PC-9 (cell line): ENCODE results near the gene ABCC3. TPM values are rescaled to one million over a fixed set of nuclear protein-coding genes. Genes with fewer than 3 reads are reported as not detected.

Experiments
- BruUV-seq: library from RNA; stranded (reverse); fragments of 400-500 nt; replicated peaks from 2 replicates; lab custom pipeline; 2021; lab: Mats Ljungman, UMichigan
- CTCF ChIA-PET: fragments of 300-600 bp; sonication (Branson Sonifier 250); formaldehyde crosslinking; loops from one replicate; lab custom pipeline; 2022; ENCODE audit warnings: antibody characterized with exemption; lab: Charles Lee
- POLR2A ChIA-PET: fragments of 300-600 bp; sonication (Branson Sonifier 250); formaldehyde crosslinking; loops from one replicate; lab custom pipeline; 2022; ENCODE audit warnings: antibody characterized with exemption; ENCODE audit not compliant: unreplicated experiment; lab: Charles Lee
- DNase-seq, 2 experiments: peaks; one replicate each; pipeline versions ENCODE4 v3.0.0 to v3.0.0-alpha.2; 2015 to 2022; ENCODE audit warnings: mixed read lengths in 1 of 2
- H2AFZ ChIP-seq: fragments of 200-600 bp; sonication (generic); 2 replicates; pipeline ENCODE4 v1.8.1; 2017; ENCODE audit warnings: antibody characterized with exemption
- H3F3A ChIP-seq: fragments of 200-600 bp; sonication (generic); 2 replicates; pipeline ENCODE4 v1.8.1; 2017; ENCODE audit warnings: antibody characterized with exemption, mild to moderate bottlenecking, low read depth; ENCODE audit not compliant: insufficient read depth
- H3K27ac ChIP-seq: fragments of 200-600 bp; sonication (generic); 2 replicates; pipeline ENCODE4 v1.6.1; 2016; ENCODE audit warnings: mixed run types
- H3K27me3 ChIP-seq: fragments of 200-600 bp; sonication (generic); 2 replicates; pipeline ENCODE4 v1.6.1; 2016; ENCODE audit warnings: low read depth, mixed run types; ENCODE audit not compliant: insufficient read depth
- H3K36me3 ChIP-seq: fragments of 200-600 bp; sonication (generic); 2 replicates; pipeline ENCODE4 v1.6.1; 2016; ENCODE audit warnings: low read depth, mixed run types
- H3K4me1 ChIP-seq: fragments of 200-600 bp; sonication (generic); replicated peaks from 2 replicates; pipeline ENCODE4 v1.6.1; 2016; ENCODE audit warnings: mixed run types; ENCODE audit not compliant: insufficient read depth
- H3K4me2 ChIP-seq: fragments of 200-600 bp; sonication (generic); 2 replicates; pipeline ENCODE4 v1.6.1; 2017; ENCODE audit warnings: mixed run types
- H3K4me3 ChIP-seq: fragments of 200-600 bp; sonication (generic); 2 replicates; pipeline ENCODE4 v1.6.1; 2016; ENCODE audit warnings: mixed run types
- H3K79me2 ChIP-seq: fragments of 200-600 bp; sonication (generic); 2 replicates; pipeline ENCODE4 v1.6.1; 2017; ENCODE audit warnings: low read depth, mixed run types
- H3K9me2 ChIP-seq: fragments of 200-600 bp; sonication (generic); 2 replicates; pipeline ENCODE4 v1.8.1; 2017; ENCODE audit warnings: mild to moderate bottlenecking; ENCODE audit not compliant: insufficient read depth
- H3K9me3 ChIP-seq: fragments of 200-600 bp; sonication (generic); 2 replicates; pipeline ENCODE4 v1.8.1; 2016; ENCODE audit warnings: low read depth; ENCODE audit not compliant: insufficient read depth
- H4K20me1 ChIP-seq: fragments of 200-600 bp; sonication (generic); 2 replicates; pipeline ENCODE4 v1.8.1; 2017; ENCODE audit not compliant: insufficient read depth
- EZH2 ChIP-seq: fragments of 200-600 bp; sonication (generic); IDR thresholded peaks from 2 replicates; pipeline ENCODE4 v1.8.0; 2017; ENCODE audit warnings: antibody characterized with exemption, low read depth
- intact Hi-C: fragments of 100-400 bp; cut with micrococcal nuclease; formaldehyde crosslinking; loops from one replicate; pipeline ENCODE4 v1.10.0; 2022; ENCODE audit not compliant: unreplicated experiment
- total RNA-seq: library from RNA; stranded (reverse); gene quantifications from 2 replicates; pipeline ENCODE4 v1.2.3, GENCODE V29; 2021
- TF ChIP-seq, protein P1 (sequence below): fragments of 200-600 bp; sonication (generic); conservative IDR thresholded peaks from 2 replicates; pipeline ENCODE4 v1.6.1; 2017; ENCODE audit warnings: mixed run types, antibody characterized with exemption, mild to moderate bottlenecking, moderate library complexity

Gene ABCC3
- total RNA-seq, 1 experiment from 2014 or later: 221 TPM

DNA sequence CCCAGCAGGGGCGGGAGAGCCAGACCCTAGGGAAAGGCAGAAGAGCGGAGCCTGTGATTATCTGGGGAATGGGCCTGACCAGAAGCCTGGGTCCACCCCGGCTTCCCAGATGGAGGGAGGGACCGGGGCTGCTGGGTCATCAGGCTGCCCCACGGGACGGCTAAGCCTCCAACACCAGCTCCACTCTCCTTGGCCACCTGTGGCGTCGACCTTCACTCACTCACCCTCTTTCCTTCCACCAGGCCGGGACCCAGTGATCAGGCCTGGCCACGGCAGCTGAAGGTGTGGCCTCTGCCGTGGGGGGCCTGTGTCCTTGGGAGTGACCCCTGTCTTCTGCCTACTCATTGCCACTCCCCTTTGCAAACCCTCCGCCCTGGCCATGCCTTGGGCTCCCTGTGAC lies 22.4 kb upstream of the ABCC3 start:
- TF ChIP-seq, protein P1, sequence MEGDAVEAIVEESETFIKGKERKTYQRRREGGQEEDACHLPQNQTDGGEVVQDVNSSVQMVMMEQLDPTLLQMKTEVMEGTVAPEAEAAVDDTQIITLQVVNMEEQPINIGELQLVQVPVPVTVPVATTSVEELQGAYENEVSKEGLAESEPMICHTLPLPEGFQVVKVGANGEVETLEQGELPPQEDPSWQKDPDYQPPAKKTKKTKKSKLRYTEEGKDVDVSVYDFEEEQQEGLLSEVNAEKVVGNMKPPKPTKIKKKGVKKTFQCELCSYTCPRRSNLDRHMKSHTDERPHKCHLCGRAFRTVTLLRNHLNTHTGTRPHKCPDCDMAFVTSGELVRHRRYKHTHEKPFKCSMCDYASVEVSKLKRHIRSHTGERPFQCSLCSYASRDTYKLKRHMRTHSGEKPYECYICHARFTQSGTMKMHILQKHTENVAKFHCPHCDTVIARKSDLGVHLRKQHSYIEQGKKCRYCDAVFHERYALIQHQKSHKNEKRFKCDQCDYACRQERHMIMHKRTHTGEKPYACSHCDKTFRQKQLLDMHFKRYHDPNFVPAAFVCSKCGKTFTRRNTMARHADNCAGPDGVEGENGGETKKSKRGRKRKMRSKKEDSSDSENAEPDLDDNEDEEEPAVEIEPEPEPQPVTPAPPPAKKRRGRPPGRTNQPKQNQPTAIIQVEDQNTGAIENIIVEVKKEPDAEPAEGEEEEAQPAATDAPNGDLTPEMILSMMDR: no peak
- TF ChIP-seq EZH2: no peak
- Histone ChIP-seq H2AFZ (no peak overlapping the region), H3K4me2 (no peak overlapping the region), H4K20me1 (no peaks in the 10 kb centered on the region), H3F3A (peaks cover 7% of the 10 kb centered on the region; the same call in 1 of the 2 replicates), H3K36me3 (no peaks in the 10 kb centered on the region), H3K9me2 (no peaks in the 10 kb centered on the region), H3K79me2 (no peaks in the 10 kb centered on the region), H3K9me3 (no peaks in the 10 kb centered on the region), H3K27ac (no peak overlapping the region), H3K4me1 (no peaks in the 10 kb centered on the region), H3K4me3 (no peak overlapping the region), H3K27me3 (peaks cover 46% of the 10 kb centered on the region)
- intact Hi-C loops: no loop called here
- no TSS peak for BruUV-seq
- POLR2A ChIA-PET: no interaction called here
- DNase-seq: no peak
- CTCF ChIA-PET: no interaction called here

DNA sequence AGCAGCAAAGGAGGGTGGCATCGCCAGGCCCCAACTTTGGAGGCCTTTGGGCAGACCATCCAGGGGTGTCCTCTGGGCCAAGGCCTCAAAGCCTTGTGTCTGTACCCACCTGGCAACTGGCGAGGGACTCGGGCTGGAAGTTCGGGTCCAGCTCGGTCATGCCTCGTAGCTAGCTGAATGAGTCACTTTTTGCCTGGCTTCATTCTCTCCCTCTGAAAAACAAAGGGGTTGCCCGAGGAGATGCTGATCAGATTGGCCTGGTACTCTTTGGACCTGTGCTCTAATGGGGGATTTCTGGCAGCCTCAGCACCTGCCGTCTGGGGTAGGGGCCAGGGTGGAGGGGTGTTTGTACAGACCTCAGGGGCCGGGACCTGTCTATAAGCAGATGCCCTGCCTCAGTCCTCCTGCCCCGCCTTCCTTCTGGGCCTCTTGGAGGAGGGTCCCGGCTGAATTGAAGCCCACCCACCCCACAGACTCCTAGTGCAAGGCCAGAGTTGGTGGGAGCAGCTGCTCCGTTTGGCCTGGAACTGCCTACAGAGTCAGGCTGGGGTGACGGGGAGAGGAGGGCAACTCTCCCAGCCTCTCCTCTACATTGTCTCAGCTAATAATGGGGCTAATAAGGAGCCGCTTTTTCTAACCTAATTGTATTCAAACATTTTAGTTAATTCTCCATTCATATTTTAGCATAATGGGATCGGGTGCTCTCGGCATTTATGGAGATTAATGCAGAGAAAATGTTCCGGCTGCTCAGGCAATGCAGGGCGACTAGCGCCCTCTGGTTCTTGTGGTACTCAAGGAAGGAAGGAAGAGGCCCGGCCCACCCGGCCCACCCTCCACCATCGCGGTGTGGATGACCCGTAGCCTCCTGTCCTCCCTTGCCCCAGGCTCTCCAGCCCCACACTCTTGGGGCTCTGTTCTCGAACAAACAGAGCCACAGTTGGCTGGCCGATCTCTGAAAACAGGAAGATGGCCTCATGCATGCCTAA lies 21.4 kb upstream of the ABCC3 start:
- no peak overlapping the region for H3K4me2 ChIP-seq
- no peak for DNase-seq
- POLR2A ChIA-PET: no interaction called here
- no peak overlapping the region for H3K4me3 ChIP-seq
- CTCF ChIA-PET: no interaction called here
- no peaks in the 10 kb centered on the region for H3K4me1 ChIP-seq
- intact Hi-C loops: no loop called here
- no peaks in the 10 kb centered on the region for H3K79me2 ChIP-seq
- peaks cover 7% of the 10 kb centered on the region; the same call in 1 of the 2 replicates for H3F3A ChIP-seq
- no peaks in the 10 kb centered on the region for H4K20me1 ChIP-seq
- no peak overlapping the region for H3K27ac ChIP-seq
- BruUV-seq: no TSS peak
- H2AFZ ChIP-seq: no peak overlapping the region
- H3K9me2 ChIP-seq: no peaks in the 10 kb centered on the region
- peaks cover 36% of the 10 kb centered on the region for H3K27me3 ChIP-seq
- no peaks in the 10 kb centered on the region for H3K9me3 ChIP-seq
- H3K36me3 ChIP-seq: no peaks in the 10 kb centered on the region
- TF ChIP-seq, protein P1: no peak
- no peak for TF ChIP-seq EZH2

DNA sequence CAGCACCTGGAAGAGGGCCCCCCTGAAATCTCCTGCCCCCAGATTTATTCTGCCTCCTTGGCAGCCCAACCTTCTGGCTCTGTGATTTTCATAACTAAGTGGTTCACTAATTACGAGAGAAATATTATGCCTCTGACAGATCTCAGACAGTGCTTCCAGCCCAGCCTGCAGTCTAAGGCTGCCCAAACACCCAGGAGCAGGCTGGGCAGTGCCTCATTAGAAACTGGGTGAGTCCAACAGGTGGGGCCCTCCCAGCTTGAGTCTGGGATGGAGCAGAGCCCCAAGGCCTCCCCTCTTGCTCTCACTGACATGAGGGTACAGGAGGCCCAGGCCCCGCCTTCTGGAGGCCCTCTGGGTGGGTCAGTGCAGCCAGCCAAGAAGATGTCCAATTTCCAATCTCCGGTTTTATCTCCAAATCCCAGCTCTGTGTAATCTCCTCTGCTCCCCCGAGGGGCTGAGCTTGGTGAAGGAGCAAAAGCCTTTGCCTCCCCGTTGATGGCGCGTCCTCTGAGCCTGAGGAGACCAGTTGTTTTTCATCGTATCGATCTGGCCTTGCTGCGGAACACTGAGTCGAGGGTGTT lies 20.1 kb upstream of the ABCC3 start:
- Histone ChIP-seq H3K27me3 (peaks cover 24% of the 10 kb centered on the region), H3K4me2 (no peak overlapping the region), H3K9me3 (no peaks in the 10 kb centered on the region), H3F3A (peaks cover 7% of the 10 kb centered on the region; the same call in 1 of the 2 replicates), H4K20me1 (no peaks in the 10 kb centered on the region), H3K9me2 (no peaks in the 10 kb centered on the region), H3K79me2 (no peaks in the 10 kb centered on the region), H3K36me3 (no peaks in the 10 kb centered on the region), H3K4me3 (no peak overlapping the region), H3K27ac (no peak overlapping the region), H3K4me1 (no peaks in the 10 kb centered on the region), H2AFZ (no peak overlapping the region)
- ChIA-PET CTCF (interaction anchor here (0.6 kb wide), 1 partner anchor 11 kb away, joined by 3 read pairs; no protein-coding TSS in a partner anchor), POLR2A (no interaction called here)
- no peak for DNase-seq
- BruUV-seq: no TSS peak
- intact Hi-C loops: no loop called here
- TF ChIP-seq, protein P1: no peak
- no peak for TF ChIP-seq EZH2
